Gastrocnemius medialis (tissue), 4 donors: Measurements from ENCODE around the gene THAP7.

Experiments used
- POLR2A ChIP-seq, 2 donors: fragments of 450-650 bp; IDR thresholded peaks; one replicate each; pipeline ENCODE4 v1.6.1; 2017; ENCODE audit warnings: antibody characterized with exemption in 2 of 2, mild to moderate bottlenecking in 2 of 2, moderate library complexity in 2 of 2
- TF ChIP-seq, protein P1 (sequence below), 5 experiments: fragments of 450-650 bp in 3 of 5; fragments of 200-600 bp in 2 of 5; sonication (generic) in 2 of 5; IDR thresholded peaks in 4 of 5; conservative IDR thresholded peaks in 1 of 5; 1 replicate in 4 of 5; 2 replicates in 1 of 5; pipeline ENCODE4 v1.5.1; 2016 to 2019; ENCODE audit warnings: antibody characterized with exemption in 5 of 5, mild to moderate bottlenecking in 3 of 5, moderate library complexity in 3 of 5

- TF ChIP-seq, protein P1, sequence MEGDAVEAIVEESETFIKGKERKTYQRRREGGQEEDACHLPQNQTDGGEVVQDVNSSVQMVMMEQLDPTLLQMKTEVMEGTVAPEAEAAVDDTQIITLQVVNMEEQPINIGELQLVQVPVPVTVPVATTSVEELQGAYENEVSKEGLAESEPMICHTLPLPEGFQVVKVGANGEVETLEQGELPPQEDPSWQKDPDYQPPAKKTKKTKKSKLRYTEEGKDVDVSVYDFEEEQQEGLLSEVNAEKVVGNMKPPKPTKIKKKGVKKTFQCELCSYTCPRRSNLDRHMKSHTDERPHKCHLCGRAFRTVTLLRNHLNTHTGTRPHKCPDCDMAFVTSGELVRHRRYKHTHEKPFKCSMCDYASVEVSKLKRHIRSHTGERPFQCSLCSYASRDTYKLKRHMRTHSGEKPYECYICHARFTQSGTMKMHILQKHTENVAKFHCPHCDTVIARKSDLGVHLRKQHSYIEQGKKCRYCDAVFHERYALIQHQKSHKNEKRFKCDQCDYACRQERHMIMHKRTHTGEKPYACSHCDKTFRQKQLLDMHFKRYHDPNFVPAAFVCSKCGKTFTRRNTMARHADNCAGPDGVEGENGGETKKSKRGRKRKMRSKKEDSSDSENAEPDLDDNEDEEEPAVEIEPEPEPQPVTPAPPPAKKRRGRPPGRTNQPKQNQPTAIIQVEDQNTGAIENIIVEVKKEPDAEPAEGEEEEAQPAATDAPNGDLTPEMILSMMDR (IDR thresholded peaks at IDR 0.05 in 4 of 5, conservative IDR thresholded peaks at IDR 0.05 in 1 of 5) = no peak
- no peak for TF ChIP-seq POLR2A (IDR thresholded peaks at IDR 0.05)
These were observed 8.4 kb downstream of the THAP7 start for GRCh38 chr22:20993304-20994127.
